HG02981 (cell line): Measurements from ENCODE around the gene MRPL37.
"Not testable (repeated sequence)": the region's sequence is repeated elsewhere in the genome, so short reads cannot be mapped to it uniquely, and the experiment has no call there.

Experiments
- ATAC-seq: cut with Tn5 transposase; IDR thresholded peaks from one replicate; pipeline ENCODE4 v1.9.1; 2021; ENCODE audit warnings: mild to moderate bottlenecking, moderate library complexity; ENCODE audit not compliant: unreplicated experiment

Gene MRPL37

GRCh38 chr1:54199765-54200518 lies at the start of gene MRPL37, which contains the start of gene CYB5RL:
Gene MRPL37, plus strand, starts transcription at chr1:54200167. Its CDS starts 77 bp downstream, at chr1:54200244.
Gene CYB5RL, minus strand, starts transcription at chr1:54200030. Its CDS starts 4,414 bp downstream, at chr1:54195616.
- ATAC-seq: peak; percentile 97

DNA sequence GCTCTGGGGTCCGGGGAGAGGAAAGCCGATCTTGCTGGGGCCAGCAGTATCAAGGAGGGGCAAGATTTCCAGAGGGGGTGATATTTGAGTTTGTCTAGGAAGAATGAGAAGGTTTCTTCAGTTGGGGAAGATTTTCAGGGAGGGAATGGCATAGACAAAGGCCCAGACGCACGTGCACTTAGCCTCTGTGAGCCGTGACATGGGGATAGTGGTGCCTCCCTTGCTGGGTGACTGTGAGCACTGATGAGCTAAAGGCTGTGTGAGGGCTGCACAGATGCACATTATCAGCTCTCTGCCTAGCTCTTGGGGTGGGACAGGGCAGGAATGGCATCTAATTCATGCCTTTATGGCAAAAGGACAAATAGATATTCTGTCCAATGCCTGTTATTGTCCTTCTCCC lies 49.0 kb upstream of the MRPL37 start:
- no peak for ATAC-seq

GRCh38 chr1:54152696-54153095 lies 47.3 kb upstream of the MRPL37 start, which contains the start of gene CDCP2:
Gene CDCP2, minus strand, starts transcription at chr1:54153000. Its CDS starts 78 bp downstream, at chr1:54152922.
- no peak for ATAC-seq

DNA sequence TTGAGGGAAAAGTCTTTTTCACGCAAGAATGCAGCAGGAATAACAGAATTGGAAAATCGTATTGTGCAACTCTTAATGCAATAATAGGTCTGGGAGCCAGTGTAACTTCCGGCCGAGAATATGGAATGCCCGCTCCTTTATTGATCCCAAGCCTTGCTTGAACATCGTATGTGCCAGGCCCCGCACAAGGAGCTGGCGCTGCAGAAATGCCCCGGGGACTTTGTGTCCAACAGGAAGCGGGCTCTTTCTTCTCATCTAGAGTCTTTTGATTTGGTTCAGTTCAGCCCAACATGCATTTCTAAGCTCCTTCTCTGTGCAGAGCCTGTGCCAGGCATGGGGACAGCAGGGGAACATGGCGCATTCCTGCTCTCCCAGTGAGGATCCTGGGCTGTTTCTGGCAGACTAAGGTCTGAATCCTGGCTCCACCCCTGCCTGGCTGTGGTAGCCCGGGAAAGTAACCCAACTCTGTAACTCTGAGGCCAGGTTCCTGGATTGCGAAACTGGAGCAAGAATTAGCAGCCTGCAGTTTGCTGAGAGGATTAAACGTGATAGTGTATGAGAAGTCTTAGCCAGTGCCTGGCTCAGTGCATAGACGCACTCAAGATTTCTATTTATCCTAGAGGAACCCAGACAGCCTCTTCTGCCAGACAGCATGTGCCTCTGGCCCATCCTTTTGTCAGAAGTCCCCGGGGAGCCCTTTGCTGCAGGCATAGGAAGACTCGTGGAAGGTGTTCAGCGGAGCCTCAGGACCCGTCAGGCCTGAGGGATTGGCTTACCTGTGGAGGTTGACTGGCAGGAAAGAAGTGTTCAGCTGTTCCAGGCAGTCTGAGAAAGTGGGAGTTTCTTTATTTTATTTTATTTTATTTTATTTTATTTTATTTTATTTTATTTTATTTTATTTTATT lies 46.2 kb upstream of the MRPL37 start:
- ATAC-seq: no peak

- no peak for ATAC-seq
These were observed 43.8 kb upstream of the MRPL37 start for GRCh38 chr1:54156201-54156600.

DNA sequence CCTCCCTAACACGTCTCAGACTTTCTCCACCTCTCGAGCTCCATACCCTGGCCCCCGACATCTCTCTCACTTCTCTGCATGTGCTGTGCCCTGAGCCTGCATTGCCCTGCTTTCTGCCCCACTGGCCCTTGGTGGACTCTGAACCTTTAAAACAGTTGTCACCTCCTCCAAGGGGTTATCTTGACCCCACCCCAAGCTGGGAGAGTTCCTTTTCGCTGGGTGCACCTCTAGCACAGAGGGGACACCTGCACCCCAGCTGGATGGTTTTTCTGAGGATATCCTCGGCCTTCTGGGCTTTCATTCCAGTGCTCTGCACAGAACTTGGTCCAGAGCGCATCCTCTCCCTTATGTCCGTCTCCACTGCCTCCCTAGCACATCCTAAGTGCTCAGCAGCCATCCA lies 43.0 kb upstream of the MRPL37 start:
- ATAC-seq: no peak

- no peak for ATAC-seq
These were observed 42.6 kb upstream of the MRPL37 start for GRCh38 chr1:54157401-54157800.

GRCh38 chr1:54158071-54158470 lies 41.9 kb upstream of the MRPL37 start:
- no peak for ATAC-seq

GRCh38 chr1:54159733-54160316 lies 40.1 kb upstream of the MRPL37 start:
- ATAC-seq: no peak

DNA sequence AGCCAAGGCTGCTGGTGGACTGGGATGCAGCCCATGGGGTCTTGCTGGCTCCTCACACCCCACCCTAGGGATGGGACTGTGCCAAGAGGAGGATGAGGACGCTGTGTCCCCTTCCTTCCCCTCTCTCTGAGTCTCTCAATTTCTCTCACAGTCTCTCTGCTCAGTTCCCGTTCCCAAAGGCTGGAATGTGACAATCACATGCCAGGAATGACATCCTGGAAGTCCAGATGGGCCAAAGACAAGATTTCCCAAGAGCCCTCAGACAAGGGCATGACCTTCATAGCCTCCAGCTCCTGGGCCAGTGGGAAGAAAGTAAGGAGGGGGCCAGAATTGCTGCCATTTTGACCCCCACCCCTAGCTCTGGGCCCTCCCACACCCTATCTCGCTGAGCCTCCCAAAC lies 39.6 kb upstream of the MRPL37 start:
- ATAC-seq: no peak

- no peak for ATAC-seq
These were observed 38.3 kb upstream of the MRPL37 start for GRCh38 chr1:54161495-54162168.

DNA sequence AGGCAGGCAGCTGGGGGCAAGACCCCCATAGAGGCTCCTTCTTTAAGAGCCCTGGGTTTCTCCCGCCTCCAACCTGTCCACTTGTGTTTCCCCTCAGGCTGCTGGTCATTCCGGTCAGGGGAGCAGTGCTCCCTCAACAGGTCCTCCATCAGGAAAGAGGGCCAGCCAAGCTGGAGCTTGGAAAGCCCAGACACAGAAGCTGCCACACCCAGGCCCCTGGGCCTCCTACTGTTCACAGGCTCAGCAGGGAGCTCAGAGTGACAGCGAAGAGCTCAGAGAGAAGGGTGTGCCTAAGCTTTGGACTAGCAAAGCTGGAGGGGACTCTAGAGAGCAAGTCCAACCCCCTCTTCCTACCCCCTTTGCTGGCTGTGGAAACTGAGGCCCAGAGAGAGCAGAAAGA lies 36.9 kb upstream of the MRPL37 start:
- ATAC-seq: no peak

GRCh38 chr1:54163573-54163972 lies 36.4 kb upstream of the MRPL37 start:
- no peak for ATAC-seq

DNA sequence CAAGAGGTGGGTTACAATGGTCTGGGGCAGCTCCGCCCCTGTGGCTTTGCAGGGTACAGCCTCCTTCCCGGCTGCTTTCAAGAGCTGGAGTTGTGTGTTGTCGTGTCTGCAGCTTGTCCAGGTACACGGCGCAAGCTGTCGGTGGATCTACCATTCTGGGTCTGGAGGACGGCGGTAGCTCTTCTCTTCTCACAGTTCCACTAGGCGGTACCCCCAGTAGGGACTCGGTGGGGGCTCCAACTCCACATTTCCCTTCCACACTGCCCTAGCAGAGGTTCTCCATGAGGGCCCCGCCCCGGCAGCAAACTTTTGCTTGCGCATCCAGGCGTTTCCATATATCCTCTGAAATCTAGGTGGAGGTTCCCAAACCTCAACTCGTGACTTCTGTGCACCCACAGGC lies 34.8 kb upstream of the MRPL37 start:
- no peak for ATAC-seq

DNA sequence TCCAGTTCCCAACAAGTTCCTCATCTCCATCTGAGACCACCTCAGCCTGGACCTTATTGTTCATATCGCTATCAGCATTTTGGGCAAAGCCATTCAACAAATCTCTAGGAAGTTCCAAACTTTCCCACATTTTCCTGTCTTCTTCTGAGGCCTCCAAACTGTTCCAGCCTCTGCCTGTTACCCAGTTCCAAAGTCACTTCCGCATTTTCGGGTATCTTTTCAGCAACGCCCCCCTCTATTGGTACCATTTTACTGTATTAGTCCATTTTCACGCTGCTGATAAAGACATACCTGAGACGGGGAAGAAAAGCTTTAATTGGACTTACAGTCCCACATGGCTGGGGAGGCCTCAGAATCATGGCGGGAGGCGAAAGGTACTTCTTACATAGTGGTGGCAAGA lies 33.6 kb upstream of the MRPL37 start:
- ATAC-seq: not testable (repeated sequence)

GRCh38 chr1:54167422-54168139 lies 32.4 kb upstream of the MRPL37 start:
- ATAC-seq: no peak

- ATAC-seq: no peak
These were observed 31.6 kb upstream of the MRPL37 start for GRCh38 chr1:54168206-54168965.

DNA sequence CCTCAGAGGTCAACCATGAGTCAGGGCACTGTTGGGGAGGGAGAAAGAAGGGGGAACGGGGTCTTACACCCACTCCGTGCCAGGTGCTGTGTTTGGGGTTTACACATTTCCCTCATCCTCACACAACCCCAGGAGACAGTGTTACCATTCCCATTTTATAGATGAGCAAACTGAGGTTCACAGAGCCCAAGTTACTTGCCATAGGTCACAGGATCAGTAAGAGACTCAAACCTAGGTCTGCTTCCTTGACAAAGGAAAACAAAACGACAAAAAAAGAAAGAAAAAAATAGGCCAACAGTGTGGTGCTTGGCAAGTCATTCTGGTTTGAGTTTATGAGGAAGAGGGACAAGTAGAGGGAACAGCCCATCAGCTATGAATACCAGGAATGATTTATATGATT lies 30.9 kb upstream of the MRPL37 start:
- no peak for ATAC-seq

DNA sequence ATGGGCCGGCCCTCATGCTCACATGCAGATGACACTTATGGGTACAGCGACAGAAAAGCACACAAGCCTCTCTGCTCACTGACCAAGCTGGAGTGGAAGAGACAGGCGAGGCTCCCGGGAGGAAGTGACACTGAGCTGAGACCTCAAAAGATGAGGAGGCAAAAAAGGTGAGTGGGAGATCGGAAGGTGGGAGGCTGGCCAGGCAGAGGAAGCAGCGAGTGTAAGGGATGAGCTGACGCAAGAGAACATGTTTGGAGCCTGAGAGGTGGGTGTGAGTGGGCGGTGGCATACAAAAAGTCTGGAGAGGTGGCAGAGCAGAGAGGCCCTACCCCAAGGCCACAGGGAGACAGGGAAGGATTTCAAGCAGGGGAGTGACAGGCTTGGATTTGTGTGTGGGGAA lies 29.0 kb upstream of the MRPL37 start:
- no peak for ATAC-seq

DNA sequence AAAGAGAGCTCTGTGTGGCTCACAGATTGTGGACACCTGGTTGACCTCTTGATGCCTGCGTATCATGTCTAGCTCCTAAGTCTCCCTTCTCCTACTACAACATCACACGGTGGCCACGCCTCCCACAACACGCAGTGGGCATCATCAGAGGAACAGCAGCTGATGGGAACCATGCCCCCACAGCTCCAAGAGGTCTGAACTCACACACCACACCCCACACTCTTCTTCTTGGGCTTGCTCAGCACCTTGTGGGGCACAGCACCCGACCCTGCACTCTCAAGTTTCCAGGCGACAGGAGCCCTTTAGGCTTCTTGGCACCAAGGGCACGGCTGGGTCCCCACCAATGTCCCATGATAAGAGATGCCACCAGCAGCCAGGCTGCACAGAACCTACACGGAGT lies 28.4 kb upstream of the MRPL37 start:
- ATAC-seq: no peak
